D341Med (cell line): Measurements from ENCODE around the gene S1PR4.
A peak's percentile ranks its signal among the peaks of the same experiment; 100 is the strongest.
"Not testable (repeated sequence)": the region's sequence is repeated elsewhere in the genome, so short reads cannot be mapped to it uniquely, and the experiment has no call there.

Experiments
- DNase-seq: peaks from one replicate; pipeline ENCODE4 v3.0.0; 2012; ENCODE audit warnings: low spot score

Gene S1PR4

DNA sequence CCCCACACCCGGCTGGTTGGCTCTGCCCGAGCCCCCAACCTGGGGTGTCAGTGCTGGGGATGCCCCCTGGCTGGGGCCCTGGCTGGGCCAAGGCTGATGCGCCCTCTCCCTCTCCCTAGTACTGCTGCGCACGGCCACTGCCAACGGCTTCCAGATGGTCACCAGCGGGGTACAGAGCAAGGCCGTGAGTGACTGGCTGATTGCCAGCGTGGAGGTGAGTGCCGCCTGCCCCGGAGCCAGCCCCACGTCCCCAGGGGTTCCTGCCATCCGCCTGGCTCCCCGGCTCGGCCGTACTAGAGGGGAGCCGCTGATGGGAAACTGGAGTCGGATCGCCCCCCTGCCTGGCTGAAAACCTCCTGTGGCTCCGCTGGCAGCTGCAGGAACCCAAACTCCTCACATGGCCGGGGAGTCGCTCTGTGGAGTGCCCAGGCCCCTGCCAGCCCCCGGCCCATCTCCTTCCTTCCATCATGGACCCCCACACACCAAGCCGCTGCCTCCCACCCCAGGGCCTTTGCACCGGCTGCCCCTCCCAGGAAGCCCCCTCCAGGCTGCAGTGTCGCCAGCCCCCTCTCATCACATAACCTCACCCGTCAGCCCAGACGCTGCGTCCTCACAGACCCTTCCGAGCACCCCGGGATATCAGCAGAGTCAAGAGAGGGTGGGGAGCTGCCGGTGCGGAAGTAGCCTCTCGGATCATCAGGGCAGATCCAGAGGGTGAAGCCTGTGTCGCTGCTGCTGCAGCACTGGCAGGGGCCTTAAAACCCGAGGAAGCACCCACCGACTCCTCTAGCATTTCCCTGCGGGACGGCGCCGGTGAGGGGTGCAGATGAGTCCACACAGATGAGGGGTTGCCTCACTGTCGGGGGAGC is 17.7 kb downstream of the S1PR4 start:
- DNase-seq: peak; percentile 72

DNA sequence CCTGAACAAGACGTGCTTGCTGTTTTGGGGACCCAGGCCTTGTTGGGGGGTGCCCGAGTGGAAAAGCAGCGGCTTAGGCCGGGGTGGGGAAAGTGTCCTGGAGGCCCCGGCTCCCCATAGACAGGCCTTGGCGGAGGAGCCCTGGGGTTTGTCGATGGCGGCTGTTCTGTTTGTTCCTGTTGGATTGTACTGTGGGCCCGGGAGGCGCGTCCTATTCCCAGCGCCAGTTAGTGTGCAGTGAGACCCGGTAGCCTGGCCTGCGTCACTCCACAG is 18.3 kb downstream of the S1PR4 start:
- DNase-seq: no peak

DNA sequence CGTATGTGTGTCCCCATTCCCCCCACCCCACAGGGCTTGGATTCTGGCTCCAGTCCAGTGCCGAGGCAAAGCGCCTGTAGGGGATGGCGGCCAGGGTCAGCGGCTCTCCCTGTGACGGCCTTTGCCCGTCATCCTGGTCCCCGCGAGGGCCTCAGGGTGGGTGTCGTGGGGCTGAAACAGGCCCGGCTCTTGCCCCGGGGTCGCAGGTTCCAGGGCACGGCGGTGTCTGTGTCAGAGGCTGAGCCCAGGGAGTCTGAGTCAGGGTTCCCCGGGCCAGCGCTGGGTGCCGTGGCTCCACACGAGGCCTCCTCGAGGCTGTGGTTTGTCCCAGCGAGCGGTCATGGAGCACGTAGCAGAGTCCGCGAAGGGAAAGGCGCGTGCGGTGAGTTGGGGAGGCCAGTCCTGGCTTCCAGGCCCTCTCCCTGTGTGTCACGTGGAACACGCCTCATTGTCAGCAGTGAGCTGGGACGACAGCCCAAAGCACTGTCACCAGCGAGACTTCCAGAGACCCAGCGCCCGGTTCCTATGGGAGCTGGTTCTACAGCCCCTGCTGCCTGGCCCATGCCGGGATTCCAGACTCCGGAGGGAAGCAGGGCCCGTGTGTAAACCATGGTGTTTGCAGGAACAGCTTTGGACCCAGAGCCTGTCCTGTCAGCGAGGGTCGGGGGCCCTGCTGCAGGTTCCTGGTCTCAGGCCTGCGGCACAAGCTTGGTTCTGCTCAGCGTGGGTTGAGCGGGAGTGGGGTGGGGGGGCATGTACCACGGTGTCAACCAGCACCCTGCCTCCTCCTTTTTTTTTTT is 20.5 kb downstream of the S1PR4 start:
- DNase-seq: no peak

DNA sequence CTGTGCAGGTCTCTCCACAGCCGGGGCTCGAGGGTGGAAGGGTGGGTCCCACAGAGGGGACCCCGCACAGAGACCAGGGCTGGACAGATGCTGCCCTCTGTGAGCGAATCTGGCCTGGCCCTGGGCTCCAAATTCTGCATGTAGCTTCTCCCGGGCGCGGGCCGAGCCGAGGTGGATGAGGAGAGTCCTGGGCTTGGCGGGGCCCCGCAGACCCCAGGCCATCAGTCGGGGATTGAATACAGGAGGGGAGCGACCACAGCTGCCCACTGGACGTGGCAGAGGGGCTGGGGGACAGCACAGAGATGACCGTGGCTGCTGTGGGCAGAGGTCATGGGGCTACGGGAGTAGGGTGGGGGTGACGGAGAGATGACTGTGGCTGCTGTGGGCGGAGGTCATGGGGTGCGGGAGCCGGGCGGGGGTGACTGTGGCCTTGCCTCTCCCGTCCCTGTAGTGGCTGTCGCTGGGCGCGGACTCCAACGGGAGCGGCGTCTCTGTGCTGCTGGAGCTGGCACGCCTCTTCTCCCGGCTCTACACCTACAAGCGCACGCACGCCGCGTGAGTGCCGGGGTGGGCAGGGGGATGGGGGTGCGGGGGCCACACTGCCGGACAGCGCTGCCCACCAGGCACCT is 22.6 kb downstream of the S1PR4 start:
- DNase-seq: no peak

DNA sequence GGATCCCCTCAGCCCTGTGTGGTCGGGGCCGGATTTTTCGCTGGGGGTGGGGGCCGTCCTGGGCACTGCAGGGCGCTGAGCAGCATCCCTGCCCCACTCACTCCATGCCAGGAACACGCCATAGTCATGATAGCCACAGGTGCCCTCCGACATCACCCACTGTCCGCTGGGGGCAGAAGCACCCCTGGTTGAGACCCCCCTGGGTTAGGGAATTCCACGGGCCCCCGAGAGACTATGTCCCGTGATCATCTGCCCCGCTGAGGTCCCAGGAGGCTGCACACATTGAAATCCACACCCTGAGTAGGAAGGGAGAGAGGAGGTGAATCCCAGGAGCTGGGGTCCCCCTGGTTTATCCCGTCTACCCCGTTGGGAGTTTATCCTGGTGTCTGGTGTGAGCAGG is 23.3 kb downstream of the S1PR4 start:
- no peak for DNase-seq

DNA sequence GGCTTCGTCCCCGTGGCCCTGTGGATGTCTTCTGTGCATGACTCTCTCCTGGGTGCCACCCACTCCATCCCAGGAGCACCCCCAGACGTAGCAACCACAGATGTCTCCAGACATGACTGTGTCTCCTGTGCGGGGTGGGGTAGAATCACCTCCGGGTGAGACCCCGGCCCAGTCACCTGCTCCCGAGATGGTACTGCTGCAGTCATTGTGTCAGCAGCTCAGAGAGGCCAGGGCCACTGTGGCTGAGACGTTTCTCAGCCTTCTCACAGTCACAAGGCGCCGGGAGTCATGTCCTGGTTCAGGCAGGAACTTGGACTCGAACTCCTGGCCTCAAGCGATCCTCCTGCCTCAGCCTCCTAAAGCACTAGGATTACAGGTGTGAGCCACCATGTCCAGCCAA is 23.8 kb downstream of the S1PR4 start:
- DNase-seq: no peak

DNA sequence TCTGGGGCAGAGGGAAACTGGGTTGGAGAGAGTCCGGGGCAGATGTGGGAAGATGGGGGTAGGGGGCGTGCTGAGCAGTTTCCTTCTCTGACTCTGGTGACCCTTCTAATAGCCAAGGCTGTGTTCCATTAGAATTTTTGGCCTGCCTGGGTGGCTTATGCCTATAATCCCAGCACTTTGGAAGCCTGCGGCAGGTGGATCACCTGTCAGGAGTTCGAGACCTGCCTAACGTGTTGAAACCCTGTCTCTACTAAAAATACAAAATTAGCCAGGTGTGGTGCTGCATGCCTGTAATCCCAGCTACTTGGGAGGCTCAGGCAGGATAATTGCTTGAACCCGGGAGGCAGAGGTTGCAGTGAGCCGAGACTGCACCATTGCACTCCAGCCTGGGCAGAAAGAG is 24.3 kb downstream of the S1PR4 start:
- not testable (repeated sequence) for DNase-seq

DNA sequence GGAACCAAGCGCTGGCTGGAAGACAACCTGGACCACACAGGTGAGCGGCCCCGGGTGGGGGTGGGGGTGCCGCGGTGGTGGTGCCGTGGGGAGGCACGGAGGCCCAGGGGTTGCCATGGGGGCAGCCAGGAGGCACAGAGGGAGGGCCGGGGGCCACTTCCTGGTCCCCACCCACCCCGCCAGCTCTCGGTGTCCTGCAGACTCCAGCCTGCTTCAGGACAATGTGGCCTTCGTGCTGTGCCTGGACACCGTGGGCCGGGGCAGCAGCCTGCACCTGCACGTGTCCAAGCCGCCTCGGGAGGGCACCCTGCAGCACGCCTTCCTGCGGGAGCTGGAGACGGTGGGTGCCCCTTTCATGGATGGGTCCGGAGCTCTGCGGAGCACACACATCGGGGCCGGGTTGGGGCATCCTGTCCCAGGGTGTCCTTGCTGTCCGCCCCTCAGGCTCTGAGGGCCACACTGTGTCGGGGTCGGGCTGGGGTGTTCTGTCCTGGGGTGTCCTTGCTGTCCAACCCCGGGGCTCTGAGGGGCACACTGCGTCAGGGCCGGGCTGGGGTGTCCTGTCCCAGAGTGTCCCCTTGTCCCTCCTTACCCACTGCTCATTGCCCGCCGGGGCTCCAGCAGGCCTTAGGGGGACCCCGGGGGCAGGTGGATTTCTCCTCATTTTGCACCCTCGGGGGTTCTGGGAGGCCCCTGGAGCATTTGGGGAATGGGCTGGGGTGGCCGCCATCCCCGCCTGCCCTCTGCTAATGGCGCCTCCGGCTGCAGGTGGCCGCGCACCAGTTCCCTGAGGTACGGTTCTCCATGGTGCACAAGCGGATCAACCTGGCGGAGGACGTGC is 25.5 kb downstream of the S1PR4 start:
- no peak for DNase-seq

DNA sequence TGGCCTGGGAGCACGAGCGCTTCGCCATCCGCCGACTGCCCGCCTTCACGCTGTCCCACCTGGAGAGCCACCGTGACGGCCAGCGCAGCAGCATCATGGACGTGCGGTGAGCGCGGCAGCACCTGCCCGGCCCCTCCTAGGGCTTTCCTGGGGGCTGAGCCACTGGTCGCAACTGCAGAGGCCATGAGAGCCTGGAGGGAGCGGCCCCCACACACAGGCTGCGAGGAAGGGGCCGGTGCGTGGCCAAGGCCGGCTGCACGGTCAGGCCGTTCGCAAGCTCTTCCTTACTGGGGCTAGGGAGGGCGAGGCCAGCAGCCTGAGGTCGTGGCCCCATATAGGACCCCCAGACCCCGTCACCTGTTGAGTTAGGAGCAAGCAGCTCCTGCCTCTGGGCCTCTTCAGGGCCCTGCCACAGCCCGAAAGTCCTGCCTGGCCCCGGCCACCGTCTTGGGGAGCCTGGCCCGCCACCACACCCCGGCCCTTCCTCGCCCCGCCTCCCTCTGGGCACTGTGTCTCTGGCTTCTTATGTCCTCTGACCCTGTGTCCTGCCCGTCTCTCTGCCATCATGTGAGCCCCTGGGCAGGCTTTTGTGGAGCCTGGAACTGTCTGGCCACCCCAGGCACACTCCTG is 26.2 kb downstream of the S1PR4 start:
- no peak for DNase-seq

DNA sequence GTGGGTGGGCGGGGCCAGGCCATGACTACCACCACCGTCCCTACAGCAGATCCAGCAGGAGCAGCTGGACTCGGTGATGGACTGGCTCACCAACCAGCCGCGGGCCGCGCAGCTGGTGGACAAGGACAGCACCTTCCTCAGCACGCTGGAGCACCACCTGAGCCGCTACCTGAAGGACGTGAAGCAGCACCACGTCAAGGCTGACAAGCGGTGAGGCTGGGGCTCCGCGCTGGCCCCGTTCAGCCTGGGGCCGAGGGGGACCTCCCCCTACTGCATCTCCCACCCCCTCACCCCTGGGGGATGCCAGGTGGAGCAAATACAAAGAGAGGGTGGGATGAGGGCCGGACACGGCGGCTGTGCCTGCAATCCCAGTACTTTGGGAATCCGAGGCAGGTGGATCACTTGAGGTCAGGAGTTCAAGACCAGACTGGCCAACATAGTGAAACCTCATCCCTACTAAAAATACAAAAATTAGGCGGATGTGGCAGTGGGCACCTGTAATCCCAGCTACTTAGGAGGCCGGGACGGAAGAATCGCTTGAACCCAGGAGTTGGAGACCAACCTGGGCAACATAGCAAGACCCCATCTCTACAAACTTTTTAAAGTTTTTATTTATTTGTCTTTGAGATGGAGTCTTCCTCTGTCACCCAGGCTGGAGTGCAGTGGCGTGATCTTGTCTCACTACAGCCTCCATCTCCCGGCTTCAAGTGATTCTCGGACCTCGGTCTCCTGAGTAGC is 27.8 kb downstream of the S1PR4 start:
- no peak for DNase-seq

DNA sequence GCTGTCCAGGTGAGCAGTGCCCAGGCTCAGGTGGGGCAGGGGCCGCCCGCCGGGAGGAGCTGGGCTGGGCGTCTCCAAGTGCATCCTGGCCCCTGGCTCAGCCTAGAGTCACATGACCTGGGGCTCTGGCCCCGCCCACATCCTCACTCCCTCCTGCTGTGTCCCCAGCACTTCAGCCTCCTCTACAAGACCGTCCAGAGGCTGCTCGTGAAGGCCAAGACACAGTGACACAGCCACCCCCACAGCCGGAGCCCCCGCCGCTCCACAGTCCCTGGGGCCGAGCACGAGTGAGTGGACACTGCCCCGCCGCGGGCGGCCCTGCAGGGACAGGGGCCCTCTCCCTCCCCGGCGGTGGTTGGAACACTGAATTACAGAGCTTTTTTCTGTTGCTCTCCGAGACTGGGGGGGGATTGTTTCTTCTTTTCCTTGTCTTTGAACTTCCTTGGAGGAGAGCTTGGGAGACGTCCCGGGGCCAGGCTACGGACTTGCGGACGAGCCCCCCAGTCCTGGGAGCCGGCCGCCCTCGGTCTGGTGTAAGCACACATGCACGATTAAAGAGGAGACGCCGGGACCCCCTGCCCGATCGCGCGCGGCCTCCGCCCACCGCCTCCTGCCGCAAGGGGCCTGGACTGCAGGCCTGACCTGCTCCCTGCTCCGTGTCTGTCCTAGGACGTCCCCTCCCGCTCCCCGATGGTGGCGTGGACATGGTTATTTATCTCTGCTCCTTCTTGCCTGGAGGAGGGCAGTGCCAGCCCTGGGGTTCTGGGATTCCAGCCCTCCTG is 29.1 kb downstream of the S1PR4 start:
- peak; percentile 46 for DNase-seq

DNA sequence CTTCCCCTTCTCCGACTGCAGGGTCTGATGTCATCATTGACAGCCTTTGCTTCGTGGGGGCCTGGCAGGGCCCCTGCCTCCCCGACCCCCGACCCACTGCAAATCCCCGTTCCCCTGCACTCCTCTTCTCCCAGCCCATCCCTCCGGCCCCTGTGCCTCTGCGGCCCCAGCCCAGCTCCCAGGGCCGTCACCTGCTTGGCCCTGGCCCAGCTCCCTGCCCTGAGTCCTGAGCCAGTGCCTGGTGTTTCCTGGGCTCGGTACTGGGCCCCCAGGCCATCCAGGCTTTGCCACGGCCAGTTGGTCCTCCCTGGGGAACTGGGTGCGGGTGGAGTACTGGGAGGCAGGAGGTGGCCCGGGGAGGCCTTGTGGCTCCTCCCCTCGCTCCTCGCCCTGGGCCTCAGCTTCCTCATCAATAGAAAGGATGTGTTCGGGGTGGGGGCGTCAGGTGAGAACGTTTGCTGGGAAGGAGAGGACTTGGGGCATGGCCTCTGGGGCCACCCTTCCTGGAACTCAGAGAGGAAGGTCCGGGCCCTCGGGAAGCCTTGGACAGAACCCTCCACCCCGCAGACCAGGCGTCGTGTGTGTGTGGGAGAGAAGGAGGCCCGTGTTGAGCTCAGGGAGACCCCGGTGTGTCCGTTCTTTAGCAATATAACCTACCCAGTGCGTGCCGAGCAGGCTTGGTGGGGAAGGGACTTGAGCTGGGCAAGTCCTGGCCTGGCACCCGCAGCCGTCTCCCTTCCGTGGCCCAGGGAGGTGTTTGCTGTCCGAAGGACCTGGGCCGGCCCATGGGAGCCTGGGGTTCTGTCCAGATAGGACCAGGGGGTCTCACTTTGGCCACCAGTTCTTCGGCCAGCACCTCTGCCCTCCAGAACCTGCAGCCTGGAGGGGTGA is 30.0 kb downstream of the S1PR4 start:
- DNase-seq: no peak

DNA sequence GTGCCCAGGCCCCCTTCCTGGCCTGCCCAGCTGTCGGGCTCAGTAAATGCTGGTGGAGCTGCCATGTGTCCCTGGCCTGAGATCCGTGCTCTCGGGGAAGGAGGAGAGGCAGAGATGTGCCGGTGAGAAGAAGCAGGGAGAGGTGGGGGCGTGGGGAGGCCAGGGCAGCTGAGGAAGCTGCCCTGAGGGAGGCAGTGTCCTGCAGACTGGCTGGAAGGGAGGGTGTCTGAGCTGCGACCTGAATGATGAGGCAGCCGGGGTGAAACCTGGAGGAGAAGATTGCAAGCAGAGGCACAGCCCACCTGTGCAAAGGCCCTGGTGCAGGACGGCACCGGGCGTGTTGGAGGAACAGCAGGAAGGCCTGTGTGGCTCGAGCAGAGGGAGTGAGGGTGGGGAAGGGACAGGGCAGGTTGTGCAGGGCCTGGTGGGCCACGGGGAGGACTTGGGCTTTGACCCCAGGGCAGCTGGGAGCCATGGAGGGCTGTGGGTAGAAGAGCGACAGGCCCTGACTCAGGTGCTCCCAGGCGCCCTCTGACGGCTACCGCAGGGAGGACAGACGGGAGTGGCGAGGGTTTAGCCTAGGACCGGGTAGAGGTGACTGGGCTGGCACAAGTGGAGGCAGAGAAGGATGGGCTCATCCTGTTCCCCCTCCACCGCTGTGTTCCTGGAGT is 31.9 kb downstream of the S1PR4 start:
- peak; percentile 82 for DNase-seq

DNA sequence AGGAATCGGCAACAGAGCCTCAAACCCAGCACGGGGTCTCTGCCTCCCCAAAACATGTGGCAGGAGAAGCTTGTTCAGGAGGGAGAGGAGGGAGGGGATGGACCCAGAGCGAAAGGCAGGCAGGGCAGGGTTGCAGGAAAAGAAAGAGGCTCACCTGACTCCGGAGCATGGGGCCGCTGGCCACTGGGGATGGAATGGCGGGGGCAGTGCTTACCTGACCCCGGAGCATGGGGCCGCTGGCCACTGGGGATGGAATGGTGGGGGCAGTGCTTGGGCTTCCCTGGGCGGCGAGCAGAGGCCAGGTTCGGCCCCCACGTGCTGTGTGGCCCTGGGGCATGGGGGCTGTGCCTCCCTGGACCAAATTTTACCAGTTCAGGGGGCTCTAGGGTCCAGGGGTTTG is 32.6 kb downstream of the S1PR4 start:
- DNase-seq: no peak

DNA sequence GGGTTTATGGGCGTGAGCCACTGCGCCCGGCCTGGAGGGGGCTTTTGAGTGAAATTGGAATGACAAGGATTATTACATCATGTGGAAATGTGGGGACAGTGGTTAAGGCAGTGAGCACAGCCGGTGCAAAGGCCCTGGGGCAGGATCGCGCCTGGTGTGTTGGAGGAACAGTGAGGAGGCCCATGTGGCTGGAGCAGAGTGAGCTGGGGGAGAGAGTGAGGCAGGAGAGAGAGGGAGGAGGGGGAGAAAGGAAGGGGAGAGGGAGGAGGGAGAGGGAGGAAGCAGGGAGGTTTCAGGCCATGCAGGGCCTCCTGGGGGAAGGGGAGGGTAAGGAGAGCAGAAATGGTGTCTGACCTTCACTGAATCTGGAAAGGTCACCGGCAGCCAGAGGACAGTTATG is 34.6 kb downstream of the S1PR4 start:
- no peak for DNase-seq

DNA sequence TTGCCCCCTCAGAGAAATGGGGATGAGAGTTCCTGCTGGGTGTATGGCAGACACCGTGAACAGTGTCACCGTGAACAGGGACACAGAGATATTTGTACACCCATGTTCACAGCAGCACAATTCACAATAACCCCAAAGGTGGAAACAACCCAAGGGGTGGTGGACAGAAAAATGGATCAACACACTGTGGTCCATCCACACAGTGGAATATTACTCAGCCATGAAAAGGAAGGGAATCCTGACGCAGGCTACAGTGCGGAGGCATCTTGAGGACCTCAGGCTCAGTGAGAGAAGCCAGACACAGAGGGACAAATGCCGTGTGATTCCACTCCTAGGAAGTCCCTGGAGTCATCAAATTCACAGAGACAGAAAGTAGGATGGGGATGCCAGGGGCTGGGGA is 38.3 kb downstream of the S1PR4 start:
- DNase-seq: no peak

DNA sequence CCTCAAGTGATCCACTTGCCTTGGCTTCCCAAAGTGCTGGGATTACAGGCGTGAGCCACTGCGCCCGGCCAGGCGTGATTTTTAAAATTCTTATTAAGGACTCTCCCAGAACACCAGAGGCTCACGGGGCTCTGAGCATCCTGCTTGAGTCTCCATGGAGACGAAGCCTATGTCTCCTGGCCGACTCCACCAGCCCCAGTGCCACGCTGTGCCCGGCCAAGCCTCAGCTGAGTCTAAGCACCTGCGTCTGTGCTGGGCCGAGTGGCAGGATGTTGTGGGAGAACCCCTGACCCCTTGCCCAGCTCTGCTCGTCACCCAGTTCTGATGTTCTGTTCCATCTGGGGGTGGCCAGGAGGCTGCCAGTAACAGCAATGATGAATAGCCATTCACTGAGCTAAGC is 42.0 kb downstream of the S1PR4 start:
- no peak for DNase-seq

DNA sequence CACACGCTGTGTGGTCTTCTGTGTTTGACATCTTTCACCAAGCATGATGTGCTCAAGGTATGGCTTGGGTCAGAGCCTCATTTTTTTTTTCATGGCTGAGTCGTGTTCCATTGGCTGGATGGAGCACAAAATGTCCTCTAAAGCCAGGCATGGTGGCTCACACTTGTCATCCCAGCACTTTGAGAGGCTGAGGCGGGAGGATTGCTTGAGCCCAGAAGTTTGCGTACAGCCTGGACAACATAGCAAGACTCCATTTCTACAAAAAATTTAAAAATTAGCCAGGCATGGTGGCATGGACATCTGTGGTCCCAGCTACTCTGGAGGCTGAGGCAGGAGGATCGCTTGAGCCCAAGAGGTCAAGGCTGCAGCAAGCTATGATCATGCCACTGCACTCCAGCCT is 43.0 kb downstream of the S1PR4 start:
- not testable (repeated sequence) for DNase-seq

DNA sequence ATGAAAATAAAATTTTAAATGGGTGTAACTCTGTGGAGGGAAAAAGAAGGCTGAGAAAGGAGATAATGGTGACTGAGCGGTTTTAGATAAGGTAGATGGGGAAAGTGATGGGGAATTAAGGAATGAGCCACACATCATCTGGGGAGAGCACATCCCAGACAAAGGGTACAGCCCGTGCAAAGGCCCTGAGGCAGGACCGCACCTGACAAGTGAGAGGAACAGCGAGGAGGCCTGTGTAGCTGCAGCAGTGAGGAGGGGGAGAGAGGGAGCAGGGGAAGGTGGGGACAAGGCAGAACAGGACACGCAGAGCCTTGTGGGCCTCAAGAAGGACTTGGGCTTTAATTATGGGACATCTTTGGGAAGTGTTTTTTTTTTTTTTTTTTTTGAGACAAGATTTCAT is 44.1 kb downstream of the S1PR4 start:
- no peak for DNase-seq
